ENCODE results near the gene TRPM1.
"Not testable (repeated sequence)": the region's sequence is repeated elsewhere in the genome, so short reads cannot be mapped to it uniquely, and the experiment has no call there.

The TRPM1 gene

DNA sequence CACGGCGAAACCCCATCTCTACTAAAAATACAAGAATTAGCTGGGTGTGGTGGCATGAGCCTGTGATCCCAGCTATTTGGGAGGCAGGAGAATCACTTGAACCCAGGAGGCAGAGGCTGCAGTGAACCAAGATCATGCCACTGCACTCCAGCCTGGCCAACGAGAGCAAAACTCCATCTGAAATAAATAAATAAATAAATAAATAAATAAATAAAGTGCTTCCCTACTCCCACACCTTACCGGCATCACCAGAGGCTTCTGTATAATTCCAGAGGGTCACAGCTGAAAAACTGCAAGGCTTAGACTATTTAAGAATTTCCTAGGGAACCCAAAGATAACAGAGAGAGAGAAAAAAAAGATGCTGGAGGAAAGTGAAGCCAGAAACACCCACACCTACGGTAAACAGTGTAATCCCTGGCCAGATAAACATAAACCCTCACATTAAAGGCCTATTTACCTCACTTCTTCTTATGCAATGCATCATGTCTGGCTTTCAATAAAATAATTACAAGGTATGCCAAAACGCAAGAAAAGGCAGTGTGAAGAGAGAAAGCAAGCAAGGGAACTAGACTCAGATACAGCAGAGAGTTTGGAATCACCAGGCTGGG is 15.0 kb upstream of the TRPM1 start:
- DNase-seq: no peak

DNA sequence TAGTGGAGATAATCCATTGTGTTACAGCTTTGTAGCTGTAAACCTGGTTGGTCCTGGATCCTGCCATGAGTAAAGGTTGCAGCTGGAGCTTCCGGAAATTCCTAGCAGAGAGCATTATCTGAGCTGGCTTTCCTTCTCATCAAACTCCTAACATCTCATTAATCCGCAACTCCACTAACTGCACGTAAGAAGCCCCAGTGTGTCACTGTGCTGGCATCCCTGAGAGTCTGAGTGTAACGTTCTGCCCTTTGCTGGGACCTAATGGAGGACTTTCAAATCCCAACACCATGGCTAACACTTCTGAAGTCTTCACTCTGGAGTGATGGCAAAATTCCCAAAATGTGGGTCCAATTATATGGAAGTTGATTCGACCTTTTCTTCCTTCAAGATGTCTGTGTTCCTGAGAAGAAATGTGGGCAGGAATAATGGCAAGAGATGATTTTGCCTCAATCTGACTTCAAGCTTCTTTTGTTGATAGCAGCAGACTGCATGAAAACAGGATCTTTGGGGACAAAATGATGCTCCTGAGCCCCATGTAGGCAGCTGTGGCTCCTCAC is 9.6 kb upstream of the TRPM1 start:
- no peak for DNase-seq

DNA sequence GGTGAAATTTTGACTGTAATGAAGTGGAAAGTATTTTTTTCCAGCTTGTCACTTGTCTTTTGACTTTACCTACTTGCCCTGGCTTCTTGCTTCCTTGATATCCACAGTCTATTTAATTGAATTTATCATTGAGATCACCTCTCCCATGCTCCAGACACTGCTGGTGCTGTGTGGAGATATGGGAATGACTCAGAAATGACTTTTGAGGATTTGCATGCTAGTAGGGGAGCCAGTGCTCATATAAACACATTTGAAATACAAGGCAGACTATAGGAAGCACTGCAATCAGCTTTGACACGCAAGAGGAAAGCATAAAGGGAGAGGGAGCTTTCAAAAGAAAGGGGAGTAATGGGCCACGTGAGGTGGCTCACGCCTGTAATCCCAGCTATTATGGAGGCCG is 7.3 kb upstream of the TRPM1 start:
- no peak for DNase-seq

DNA sequence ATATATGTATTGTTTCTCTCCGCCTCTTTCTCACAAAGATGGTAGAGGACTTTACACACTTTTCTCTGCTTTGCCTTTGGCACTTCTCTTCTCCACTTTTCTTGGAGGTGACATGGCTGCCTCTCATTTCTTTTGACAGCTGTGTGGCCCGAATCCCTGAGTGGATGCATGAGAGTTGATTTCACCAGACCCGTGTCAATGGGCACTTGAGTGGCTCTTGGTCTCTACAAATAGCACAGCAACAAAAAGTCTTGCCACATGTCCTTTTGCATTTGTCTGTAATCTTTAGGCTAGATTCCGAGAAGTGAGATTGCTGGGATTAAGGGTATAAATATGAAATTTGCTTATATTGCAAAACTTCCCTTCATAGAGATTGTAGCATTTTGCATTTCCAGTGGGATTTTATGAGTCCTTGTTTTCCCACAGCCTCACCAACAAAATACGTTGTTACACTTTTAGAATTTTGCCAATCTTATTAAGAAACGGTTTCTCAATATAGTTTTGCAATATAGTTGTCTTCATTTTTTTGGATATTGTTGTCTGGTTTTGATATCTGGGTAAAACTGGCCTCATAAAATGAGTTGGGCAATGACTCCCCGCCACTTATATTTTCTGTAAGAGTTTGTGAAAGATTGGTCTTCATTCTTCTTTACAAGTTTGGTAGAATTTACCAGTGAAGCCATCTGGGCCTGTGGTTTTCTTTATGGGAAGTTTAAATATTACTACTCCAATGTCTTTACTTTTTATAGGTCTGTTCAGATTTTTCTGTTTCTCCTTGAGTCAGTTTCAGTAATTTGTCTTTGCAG is 5.2 kb upstream of the TRPM1 start:
- DNase-seq: no peak

DNA sequence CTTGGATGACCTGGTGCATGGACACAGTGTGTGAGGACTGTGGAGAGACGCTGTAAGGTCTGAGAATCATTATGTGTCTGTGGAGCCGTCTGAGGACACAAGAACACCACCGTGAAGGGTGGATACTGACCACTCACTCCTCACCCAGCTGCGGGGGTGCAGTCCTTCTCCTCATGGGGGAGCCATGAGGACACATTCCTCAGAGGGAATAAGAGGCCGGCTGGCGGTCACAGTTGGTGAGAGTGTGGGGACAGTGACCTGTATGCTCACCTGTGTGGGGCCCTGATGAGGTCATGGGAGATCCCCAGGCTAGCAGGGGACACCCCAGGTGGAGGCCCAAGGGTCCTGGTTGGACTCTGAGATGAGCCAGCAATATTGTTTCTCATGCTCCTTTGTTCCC is 2.5 kb upstream of the TRPM1 start:
- no peak for DNase-seq

DNA sequence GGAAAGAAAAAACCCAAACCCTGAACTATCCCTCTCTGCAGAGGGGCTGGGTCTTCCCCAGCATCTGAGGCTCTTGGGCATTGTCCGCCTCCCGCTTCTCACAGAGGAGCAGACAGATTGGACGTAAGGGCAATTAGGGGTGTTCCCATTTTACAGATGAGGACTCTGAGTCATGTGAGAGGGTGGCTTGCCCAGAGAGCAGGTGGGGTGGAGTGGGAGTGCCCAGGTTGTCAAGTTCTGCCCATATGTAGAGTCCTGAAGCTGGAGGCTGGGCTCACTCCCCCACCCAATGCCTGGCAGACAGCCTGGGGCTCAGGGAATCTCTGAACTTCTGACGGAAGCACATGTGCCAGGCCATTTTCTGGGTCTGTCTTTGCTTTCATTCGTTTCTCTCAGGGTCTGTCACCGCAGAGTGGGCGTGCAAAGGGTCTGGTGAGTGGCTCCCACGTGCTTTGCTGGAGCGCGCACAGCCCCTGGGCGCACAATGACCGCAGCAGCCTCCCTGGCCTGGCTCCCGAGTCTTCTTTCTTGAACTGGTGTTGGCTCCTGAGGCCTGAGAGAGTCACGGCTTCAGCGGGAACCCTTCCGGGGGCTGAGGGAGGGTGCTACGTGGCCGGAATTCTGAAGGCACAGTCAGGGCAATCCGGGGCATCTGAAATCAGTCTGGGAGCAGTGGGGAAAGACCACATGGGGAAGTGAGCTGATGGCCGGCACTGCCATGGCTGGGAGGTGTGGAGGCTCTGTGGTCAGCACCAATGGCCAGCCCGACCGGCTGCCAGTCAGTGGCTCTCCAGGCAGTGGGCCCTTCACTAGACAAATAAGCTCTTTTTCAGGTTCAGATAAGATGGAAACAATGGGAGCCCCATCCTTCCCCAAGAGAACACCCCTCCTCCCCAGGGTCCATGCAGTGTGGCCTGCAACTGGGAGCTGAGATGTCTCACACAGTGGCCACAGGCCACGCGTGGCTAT is 1.1 kb upstream of the TRPM1 start:
- no peak for DNase-seq

DNA sequence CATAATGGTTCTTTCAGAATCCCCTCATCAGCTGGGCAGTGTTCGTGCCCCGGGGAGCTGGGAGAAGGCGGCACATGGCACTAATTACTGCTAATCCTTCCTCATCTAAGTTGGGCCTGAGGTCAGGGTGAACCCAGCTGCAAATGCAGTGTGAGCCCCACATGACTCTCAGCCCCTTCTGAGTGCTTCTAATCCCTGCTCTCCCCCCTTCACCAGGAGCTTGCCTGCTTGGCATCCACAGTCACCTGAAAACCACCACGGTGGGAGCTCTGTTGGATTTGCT is 455 bp upstream of the TRPM1 start:
- DNase-seq: no peak

DNA sequence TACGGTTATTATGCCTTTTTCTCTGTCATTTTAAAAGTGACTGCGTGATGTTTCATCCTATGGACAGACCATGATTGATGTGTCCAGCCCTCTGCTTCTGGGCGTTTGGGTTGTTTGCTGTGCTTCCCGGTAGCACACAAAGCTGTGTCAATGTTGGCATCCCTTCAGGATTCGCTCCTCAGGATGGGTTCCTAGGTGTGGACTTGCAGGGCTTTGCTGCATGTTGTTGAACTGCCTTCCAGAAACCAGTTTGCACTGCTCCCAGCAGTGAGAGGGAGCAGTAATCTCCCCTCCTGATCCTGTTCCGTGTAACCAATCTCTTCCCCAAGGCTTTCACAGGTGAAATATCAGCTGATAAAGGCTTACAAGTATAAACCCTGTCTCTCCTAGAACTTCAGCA is 787 bp downstream of the TRPM1 start:
- no peak for DNase-seq

DNA sequence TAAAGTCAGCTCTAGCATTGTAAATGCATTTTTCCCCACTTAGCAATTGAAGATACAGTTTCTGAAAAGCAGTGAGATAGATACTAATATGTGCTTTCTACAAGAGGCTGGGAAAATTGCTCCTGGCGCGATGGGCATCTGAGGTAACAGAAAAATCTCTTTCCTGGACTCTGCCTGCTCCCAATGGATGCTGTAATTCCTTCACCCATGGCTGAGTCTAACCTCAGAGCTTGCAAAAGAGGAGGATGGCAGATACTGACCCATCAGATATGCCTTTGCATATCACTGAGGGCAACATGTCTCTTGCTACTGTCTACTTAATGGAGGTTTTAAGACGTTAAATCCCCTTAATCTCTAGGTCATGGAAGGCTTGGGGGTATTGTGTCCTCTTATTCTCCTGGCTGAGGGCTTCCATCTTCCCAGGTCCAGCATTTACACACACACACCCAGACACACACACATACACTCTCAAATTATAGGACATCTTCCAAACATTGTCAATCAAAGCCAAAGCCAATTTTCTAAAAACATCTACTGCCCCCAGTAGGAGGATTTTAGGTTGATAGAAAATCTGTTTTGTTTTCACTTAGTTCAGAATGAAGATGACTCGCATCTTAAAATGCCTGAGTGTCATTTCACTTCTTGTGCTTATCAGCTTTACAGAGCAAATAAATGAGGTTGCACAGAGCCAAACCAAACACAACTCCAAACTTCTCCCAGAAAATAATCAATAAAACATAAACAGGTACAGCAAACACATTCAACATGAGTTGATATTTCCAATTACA is 2.4 kb downstream of the TRPM1 start:
- no peak for DNase-seq

DNA sequence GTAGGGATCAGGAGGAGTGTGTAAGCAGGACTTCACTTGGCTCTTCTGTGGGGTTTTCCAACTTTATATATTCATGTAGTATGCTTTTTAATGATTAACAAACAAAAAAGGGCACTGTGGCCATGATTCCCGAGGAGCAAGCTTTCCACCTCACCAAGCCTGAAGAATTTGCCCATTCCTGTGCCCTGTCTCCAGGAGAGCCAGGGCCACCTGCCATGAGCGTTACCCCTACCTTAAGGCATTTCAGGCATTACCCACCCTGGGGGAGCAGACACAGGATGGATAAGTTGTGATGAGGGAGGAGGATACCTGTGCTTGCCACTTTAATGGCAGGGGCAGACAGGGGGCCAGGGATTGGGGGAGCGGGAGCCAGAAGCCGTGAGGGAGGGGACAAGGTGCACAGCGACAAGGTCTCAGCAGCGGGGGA is 3.0 kb downstream of the TRPM1 start:
- no peak for DNase-seq

DNA sequence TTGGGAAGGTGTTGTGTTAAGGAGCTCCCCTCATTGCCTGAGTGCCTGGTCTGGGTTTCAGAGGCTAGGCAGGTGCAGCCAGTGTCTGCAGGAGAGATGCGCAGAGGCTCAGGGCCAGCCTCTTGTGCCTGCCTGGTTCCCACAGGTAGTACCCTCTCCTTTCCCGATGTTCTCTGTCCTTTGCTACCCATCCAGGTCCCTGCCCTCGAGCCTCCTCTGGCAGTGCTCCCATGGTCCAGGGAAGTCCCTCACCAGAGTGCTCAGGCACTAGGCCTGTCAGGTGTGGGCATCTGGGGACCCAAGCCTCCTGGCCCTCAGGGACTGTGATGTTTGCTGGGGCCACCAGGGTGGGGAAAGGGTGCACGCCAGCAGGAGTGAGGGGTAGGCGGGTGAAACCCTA is 5.0 kb downstream of the TRPM1 start:
- DNase-seq: no peak

DNA sequence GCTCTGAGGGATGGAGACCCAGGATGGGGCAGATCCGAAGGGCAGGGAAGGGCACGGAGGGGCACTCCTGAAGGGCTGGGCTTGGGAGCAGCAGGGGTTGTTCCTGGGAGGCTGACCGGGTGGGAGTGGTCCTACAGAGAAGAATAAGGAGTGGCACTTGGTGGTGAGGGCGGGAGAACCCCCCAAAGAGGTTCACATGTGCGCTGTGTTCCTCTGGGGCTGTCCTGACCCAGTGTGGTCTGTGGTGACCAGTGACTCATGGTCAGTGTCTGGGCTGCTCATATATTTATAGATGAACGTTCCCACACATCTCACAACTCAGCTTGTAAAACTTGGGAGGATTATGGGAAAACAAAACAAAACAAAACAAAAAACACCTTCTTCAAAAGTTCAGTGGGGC is 10.0 kb downstream of the TRPM1 start:
- DNase-seq: no peak

DNA sequence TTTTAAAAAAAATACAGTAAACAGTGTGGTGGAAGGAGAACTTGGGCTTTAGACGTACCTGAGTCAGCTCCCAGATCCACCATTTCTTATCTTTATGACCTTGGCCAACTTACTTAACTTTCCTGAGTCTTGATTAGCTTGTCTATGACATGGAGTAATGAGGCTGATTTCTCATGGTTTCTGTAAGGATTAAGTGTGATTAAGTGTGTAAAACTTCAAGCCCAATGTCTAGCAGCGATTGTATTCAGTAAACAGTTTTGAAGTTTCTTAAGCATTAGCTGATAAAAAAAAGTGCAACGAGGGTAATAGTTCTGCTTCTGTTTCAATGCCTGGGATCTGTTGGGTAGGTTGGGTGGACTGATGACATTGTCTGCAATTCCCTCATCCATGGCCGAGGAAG is 10.8 kb downstream of the TRPM1 start:
- no peak for DNase-seq

DNA sequence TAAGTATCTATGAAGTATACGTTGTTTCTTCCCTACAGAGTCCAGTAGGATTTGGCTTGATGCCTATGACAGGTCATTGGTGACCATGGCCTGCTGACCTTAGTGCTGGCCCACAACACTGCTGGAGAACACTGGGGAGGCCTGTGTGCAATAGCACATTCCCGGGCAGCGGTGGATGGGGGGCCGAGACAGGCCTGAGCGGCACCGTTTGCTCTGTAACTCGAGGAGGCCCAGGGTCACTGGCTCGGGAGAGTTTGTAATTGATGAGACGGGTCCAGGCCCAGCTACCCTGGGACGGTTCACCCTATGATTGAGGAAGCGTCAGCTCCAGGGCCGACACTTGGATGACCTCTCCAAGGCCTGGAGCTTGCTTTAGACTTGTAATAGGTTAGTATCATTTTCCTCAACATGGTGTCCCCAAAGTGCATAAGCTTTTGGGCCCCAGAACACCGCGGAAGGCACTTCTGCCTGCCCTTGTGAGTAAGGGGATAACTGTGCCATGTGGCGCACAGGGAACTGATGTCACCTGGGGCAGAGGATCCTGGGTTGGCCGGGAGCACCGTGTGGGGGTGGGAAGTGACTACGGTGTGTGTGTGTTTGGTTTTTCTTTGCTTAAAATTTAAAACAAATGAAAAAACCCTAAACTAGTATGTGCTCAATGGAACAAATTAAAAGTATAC is 12.0 kb downstream of the TRPM1 start:
- no peak for DNase-seq

DNA sequence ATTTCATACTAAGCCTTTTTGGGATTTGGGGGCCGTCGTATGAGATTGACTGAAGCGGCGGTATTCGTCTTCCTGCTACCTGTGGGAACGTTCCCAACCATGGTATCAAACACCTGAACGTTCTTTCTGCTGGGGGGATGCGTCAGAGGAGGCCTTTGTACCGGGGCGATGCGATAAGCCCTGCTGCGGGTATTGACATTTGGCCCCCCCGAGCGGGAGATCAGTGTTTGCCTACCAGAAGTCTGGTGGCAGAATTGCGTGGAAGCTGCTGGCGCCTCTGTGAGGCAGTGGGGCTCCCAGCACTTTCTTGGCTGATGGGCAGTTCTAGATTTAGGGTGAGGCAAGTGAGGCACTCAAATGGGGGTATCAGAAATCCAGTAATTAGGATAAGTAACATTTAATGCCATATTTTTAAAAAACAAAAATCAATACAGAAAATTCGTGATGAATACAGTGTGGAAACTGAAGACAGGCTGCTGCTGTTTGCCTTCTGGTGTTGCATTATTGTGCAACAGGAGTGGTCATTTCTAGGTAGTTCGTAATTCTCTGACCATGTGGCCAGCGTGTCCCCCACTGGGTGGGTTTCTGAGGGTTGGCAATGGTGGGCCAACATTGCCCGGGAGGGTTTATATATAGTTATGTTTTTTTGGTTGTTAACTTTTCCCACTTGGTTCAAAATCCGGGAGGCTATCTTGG is 12.7 kb downstream of the TRPM1 start:
- DNase-seq: no peak

DNA sequence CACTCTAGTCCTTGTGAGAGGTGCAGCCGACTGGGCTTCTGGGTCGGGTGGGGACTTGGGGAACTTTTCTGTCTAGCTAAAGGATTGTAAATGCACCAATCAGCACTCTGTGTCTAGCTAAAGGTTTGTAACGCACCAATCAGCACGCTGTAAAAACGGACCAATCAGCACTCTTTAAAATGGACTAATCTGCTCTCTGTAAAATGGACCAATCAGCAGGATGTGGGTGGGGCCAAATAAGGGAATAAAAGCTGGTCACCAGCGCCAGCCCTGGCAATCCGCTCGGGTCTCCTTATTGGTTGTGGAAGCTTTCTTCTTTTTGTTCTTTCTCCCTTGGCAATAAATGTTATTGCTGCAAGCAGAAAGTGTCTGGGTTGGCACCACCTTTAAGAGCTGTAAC is 13.5 kb downstream of the TRPM1 start:
- not testable (repeated sequence) for DNase-seq

DNA sequence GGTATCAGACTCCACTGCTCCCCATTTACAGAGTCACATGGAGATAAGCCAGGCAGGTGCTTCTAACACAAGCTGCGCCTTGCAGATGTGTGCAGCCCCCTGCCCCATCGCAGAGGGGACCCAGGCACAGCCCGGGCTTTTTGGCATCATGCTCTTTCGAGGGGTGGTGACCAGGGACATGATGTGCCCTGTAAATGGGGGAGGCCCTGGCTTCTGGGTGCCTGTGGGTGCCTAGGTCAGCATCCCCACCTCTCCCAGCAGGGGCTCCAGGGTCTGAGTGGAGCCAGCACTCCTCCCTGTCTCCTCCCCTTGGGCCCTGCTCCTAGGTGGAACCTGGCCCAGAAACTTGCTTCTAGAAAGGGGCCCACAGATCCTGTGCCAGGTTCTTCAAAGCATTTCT is 15.2 kb downstream of the TRPM1 start:
- DNase-seq: no peak

DNA sequence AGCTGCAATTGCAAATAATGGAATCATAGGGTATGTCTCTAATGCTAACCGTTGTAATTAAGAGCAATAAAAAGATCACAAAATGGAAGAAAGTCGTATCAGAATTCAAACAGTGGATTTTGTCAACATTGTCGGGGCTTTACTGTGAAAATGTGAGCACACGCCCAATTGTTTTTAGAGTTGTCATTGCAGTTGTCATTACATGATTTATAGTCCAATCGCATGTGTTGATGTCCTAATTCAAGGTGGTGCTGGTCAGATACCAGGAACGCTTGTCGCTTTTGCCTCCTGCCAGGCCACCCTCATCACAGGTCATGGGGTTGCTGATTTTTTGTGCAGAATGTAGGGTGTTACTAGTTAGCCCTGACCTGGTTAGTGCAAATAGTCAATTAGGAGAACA is 16.2 kb downstream of the TRPM1 start:
- DNase-seq: no peak

DNA sequence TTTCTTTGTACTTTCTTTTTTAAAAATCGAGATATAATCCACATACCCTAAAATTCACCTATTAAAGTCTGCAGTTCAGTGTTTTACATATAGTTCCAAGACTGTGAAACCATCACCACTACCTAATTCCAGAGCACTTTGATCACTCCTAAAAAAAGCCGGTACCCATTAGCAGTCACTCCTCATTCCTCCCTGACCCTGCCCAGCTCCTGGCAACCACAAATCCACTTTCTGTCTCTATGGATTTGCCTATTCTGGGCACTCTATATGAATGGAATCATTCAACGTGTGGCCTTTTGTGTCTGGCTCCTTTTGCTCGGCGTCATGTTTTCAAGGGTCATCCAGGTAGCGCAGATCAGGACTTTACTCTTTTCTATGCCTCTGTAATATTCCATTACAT is 17.3 kb downstream of the TRPM1 start:
- DNase-seq: no peak

DNA sequence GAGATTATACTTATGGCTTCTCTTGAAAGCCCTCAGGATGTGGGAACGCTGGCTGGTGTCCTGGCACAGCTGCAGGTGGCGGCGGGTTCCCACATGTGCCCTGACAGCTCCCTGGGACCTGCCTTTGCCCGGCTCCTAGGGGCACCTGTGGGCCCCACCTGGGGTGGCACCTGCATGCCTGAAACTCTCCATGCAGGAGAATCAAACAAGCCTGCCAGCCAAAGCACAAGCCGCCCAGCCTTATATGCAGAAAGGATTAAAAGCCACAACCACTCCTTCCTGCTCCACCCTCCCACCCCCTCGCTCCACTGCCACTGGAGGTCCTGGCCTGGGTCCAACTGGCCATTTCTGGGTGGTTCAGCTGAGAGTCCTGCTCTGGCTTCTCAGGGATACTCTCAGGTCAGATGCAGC is 18.1 kb downstream of the TRPM1 start:
- no peak for DNase-seq

DNA sequence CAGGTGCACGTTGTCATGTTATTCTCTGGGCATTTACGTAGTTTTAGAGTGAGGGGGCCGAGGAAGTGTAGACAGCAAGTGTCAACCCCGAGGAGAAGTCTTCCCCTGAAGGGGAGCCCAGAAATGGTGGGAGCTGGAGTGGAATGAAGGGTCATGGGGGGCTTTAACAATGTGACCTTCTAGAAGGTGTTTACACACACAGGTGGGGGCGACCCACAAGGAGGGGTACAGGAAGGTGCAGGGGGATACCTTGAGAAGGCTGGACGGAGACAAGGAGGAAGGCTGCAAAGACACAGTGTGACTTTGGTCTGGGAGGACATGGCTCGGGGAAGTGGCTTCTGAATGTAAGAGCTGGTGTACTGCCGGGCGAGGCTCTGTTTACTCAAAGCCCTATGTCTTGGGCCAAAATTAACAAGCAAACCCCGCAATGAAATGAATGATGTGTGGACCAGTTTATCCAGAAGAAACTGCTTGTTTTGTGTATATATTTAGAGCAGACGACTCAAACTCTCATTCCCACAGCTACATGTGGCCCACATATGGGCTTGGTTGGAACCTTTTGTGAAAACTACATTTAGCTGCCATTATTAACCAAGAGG is 18.7 kb downstream of the TRPM1 start:
- no peak for DNase-seq
